A549 (cell line): ENCODE data around the gene JUP. TPM values are rescaled to one million over a fixed set of nuclear protein-coding genes. Genes with fewer than 3 reads are reported as not detected.
A peak's percentile ranks its signal among the peaks of the same experiment; 100 is the strongest.

Experiments
- ATOH8 ChIP-seq: fragments of 250-450 bp; sonication (Bioruptor Pico); IDR thresholded peaks from 2 replicates; pipeline ENCODE4 v1.5.0; 2020; ENCODE audit warnings: low read depth, mild to moderate bottlenecking, moderate library complexity
- BCL3 ChIP-seq: fragments of >200 bp; sonication (Bioruptor Twin); formaldehyde crosslinking; IDR thresholded peaks from 3 replicates; pipeline ENCODE4 v1.6.1; 2016
- BHLHE40 ChIP-seq: IDR thresholded peaks from 2 replicates; pipeline ENCODE4 v1.6.1; 2012; ENCODE audit warnings: low read depth, low read length, inconsistent platforms
- CEBPB ChIP-seq, 2 experiments: fragments of >200 bp in 1 of 2; sonication (Bioruptor Twin) in 1 of 2; formaldehyde crosslinking in 1 of 2; IDR thresholded peaks; 2 replicates each; pipeline ENCODE4 v1.6.1; 2012 to 2016
- CHD2 ChIP-seq: fragments of 150-350 bp; IDR thresholded peaks from 2 replicates; pipeline ENCODE4 v1.6.1; 2014; ENCODE audit warnings: low read length; ENCODE audit not compliant: partially characterized antibody
- CTCF ChIP-seq: fragments of >200 bp; sonication (Bioruptor Twin); formaldehyde crosslinking; IDR thresholded peaks from 3 replicates; pipeline ENCODE4 v1.5.1; 2016
- E2F6 ChIP-seq: IDR thresholded peaks from 2 replicates; pipeline ENCODE4 v1.6.1; 2012; ENCODE audit warnings: low read depth, borderline replicate concordance
- EHF ChIP-seq: fragments of 250-450 bp; sonication (Bioruptor Pico); IDR thresholded peaks from 2 replicates; pipeline ENCODE4 v1.5.0; 2020; ENCODE audit warnings: mild to moderate bottlenecking
- ELK1 ChIP-seq: fragments of 150-350 bp; IDR thresholded peaks from 2 replicates; pipeline ENCODE4 v1.6.1; 2014; ENCODE audit warnings: low read depth, mild to moderate bottlenecking, low read length
- FOSL2 ChIP-seq, 2 experiments: fragments of 450-650 bp in 1 of 2; fragments of >200 bp in 1 of 2; sonication (Bioruptor Twin) in 1 of 2; formaldehyde crosslinking; IDR thresholded peaks; 2 replicates each; pipeline versions ENCODE4 v1.5.0 to v1.6.1; 2016 to 2020; ENCODE audit warnings: mild to moderate bottlenecking in 1 of 2, moderate library complexity in 1 of 2
- GATA3 ChIP-seq: IDR thresholded peaks from 2 replicates; pipeline ENCODE4 v1.6.1; 2012; ENCODE audit warnings: borderline replicate concordance
- HOXB13 ChIP-seq: fragments of 250-450 bp; sonication (Bioruptor Pico); IDR thresholded peaks from 2 replicates; pipeline ENCODE4 v1.5.0; 2020; ENCODE audit warnings: low read depth, mild to moderate bottlenecking, moderate library complexity
- HOXB5 ChIP-seq: fragments of 250-450 bp; sonication (Bioruptor Pico); IDR thresholded peaks from 2 replicates; pipeline ENCODE4 v1.5.0; 2020; ENCODE audit warnings: mild to moderate bottlenecking, moderate library complexity
- JUN ChIP-seq, 2 experiments: fragments of >200 bp; sonication (Bioruptor Twin); formaldehyde crosslinking; IDR thresholded peaks; 2 replicates in 1 of 2; 3 replicates in 1 of 2; pipeline ENCODE4 v1.6.1; 2016 to 2017
- KDM5A ChIP-seq: fragments of 200-600 bp; sonication (generic); IDR thresholded peaks from 2 replicates; pipeline ENCODE4 v1.6.1; 2016; ENCODE audit warnings: antibody characterized with exemption, mild to moderate bottlenecking
- MAFK ChIP-seq: fragments of 450-650 bp; IDR thresholded peaks from 2 replicates; pipeline ENCODE4 v1.6.1; 2014; ENCODE audit not compliant: partially characterized antibody
- MAX ChIP-seq: IDR thresholded peaks from 2 replicates; pipeline ENCODE4 v1.6.1; 2012
- MYC ChIP-seq: IDR thresholded peaks from 2 replicates; pipeline ENCODE4 v1.6.1; 2012; ENCODE audit warnings: mild to moderate bottlenecking, inconsistent platforms, low read length, improper control_type of control experiment, borderline replicate concordance
- NPAS2 ChIP-seq: fragments of 250-450 bp; sonication (Bioruptor Pico); IDR thresholded peaks from 2 replicates; pipeline ENCODE4 v1.8.0; 2022; ENCODE audit warnings: mild to moderate bottlenecking, moderate library complexity, borderline replicate concordance
- PHF8 ChIP-seq: fragments of 200-600 bp; sonication (generic); IDR thresholded peaks from 2 replicates; pipeline ENCODE4 v1.6.1; 2016; ENCODE audit warnings: low read depth, mild to moderate bottlenecking, antibody characterized with exemption, moderate library complexity, borderline replicate concordance
- POLR2A ChIP-seq: IDR thresholded peaks from 2 replicates; pipeline ENCODE4 v1.6.1; 2012; ENCODE audit warnings: mild to moderate bottlenecking, low read length
- RAD21 ChIP-seq, 2 experiments: fragments of >200 bp in 1 of 2; sonication (Bioruptor Twin) in 1 of 2; formaldehyde crosslinking in 1 of 2; IDR thresholded peaks in 1 of 2; conservative IDR thresholded peaks in 1 of 2; 2 replicates in 1 of 2; 3 replicates in 1 of 2; pipeline ENCODE4 v1.6.1; 2012 to 2018; ENCODE audit warnings: inconsistent platforms in 1 of 2
- SMC3 ChIP-seq: fragments of >200 bp; sonication (Bioruptor Twin); formaldehyde crosslinking; IDR thresholded peaks from 3 replicates; pipeline ENCODE4 v1.6.1; 2018; ENCODE audit warnings: inconsistent platforms
- SREBF2 ChIP-seq: fragments of 450-650 bp; IDR thresholded peaks from 2 replicates; pipeline ENCODE4 v1.6.1; 2014; ENCODE audit warnings: mild to moderate bottlenecking, moderate library complexity
- TFCP2L1 ChIP-seq: fragments of 250-450 bp; sonication (Bioruptor Pico); IDR thresholded peaks from 2 replicates; pipeline ENCODE4 v1.5.0; 2021; ENCODE audit warnings: mild to moderate bottlenecking
- ZFP36 ChIP-seq: fragments of 450-650 bp; IDR thresholded peaks from 2 replicates; pipeline ENCODE4 v1.6.1; 2014; ENCODE audit warnings: borderline replicate concordance; ENCODE audit not compliant: partially characterized antibody
- ZNF302 ChIP-seq: fragments of 250-450 bp; sonication (Bioruptor Pico); IDR thresholded peaks from 2 replicates; pipeline ENCODE4 v1.9.0; 2021; ENCODE audit warnings: inconsistent platforms, mild to moderate bottlenecking, moderate library complexity
- polyA plus RNA-seq, 4 experiments: library from polyadenylated mRNA; depleted of rRNA in 3 of 4; stranded (reverse); fragments of >200 nt; fragmentation: RNase III in 1 of 4; extraction: RNeasy Plus Mini Kit Qiagen cat#74134 plus additional on column Dnase treatment in 1 of 4; gene quantifications; 2 replicates in 3 of 4; 3 replicates in 1 of 4; pipeline ENCODE4 v1.2.3, GENCODE V29; 2011 to 2017

JUP gene
- polyA plus RNA-seq, 2 of the 4 experiments (the other 2 are of a cell fraction) = 54.8 to 107 TPM

GRCh38 chr17:41811549-41812380 lies 25.3 kb upstream of the JUP start, which contains the start of gene P3H4 (continued):
- peak; percentile 7; the same call in 1 of the 2 replicates for TF ChIP-seq PHF8
- TF ChIP-seq BHLHE40 = no peak
- TF ChIP-seq ATOH8 = no peak
- TF ChIP-seq ELK1 = no peak
- TF ChIP-seq EHF = no peak; the same call in 1 of the 2 replicates
- peak; percentile 47; the same call in 1 of the 2 replicates for TF ChIP-seq POLR2A
- no peak for TF ChIP-seq ZNF302
- TF ChIP-seq KDM5A = peak; percentile 89
- no peak for TF ChIP-seq MAFK
- TF ChIP-seq TFCP2L1 (CRISPR knock-in tag) = no peak
- TF ChIP-seq ZFP36 = no peak
- TF ChIP-seq MYC = peak; percentile 82; the same call in 1 of the 2 replicates
- TF ChIP-seq E2F6 = peak; percentile 84
- no peak for TF ChIP-seq FOSL2 (IDR thresholded peaks at IDR 0.05)
- TF ChIP-seq FOSL2 (CRISPR knock-in tag; IDR thresholded peaks at IDR 0.05) = no peak
- no peak for TF ChIP-seq GATA3
- TF ChIP-seq HOXB13 = no peak
- TF ChIP-seq JUN (IDR thresholded peaks at IDR 0.05) = peak; percentile 37 to 92; a peak in 3 of 5 replicates
- TF ChIP-seq CEBPB (IDR thresholded peaks at IDR 0.05) = no peak
- TF ChIP-seq NPAS2 (CRISPR knock-in tag) = no peak
- TF ChIP-seq SMC3 = peak; percentile 83
- TF ChIP-seq RAD21 (conservative IDR thresholded peaks at IDR 0.05 in 1 of 2, IDR thresholded peaks at IDR 0.05 in 1 of 2) = peak; percentile 51 to 80
- peak; percentile 75; the same call in 2 of the 3 replicates for TF ChIP-seq BCL3
- TF ChIP-seq CTCF = peak; percentile 90
- peak; percentile 19; the same call in 1 of the 2 replicates for TF ChIP-seq HOXB5 (CRISPR knock-in tag)
- TF ChIP-seq SREBF2 = no peak
- peak; percentile 95 for TF ChIP-seq MAX
- TF ChIP-seq CHD2 = no peak
